PC-3 (cell line): ENCODE results near the gene ZNF148.

Experiments
- EZH2 ChIP-seq: fragments of 300-600 bp; sonication (generic); IDR thresholded peaks from one replicate; pipeline ENCODE4 v1.6.1; 2017; ENCODE audit warnings: antibody characterized with exemption, mild to moderate bottlenecking, low read length; ENCODE audit not compliant: unreplicated experiment
- EZH2phosphoT487 ChIP-seq: fragments of 300-600 bp; sonication (generic); IDR thresholded peaks from 2 replicates; pipeline ENCODE4 v1.6.1; 2018; ENCODE audit warnings: mild to moderate bottlenecking, antibody characterized with exemption, low read length, borderline replicate concordance
- TF ChIP-seq, protein P1 (sequence below): fragments of 300-600 bp; sonication (generic); conservative IDR thresholded peaks from 2 replicates; pipeline ENCODE4 v1.5.1; 2017; ENCODE audit warnings: antibody characterized with exemption, low read depth, mild to moderate bottlenecking, low read length

DNA sequence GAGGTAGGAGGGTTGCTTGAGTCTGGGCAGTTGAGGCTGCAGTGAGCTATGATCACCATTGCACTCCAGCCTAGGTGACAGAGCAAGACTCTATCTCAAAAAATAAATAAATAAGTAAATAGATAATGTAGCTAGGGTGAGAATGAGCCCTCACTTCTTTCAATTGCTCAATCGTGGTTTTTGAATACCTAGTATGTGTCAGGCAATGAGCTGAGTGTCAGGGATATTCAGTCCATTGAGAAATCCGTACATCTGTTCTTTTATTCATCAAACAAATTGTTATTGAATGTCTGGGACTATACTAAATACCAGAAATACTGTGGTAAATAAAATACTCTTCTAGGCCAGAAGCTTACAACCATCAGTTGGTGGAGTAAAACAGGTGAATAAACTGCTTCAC is 6.2 kb upstream of the ZNF148 start:
- TF ChIP-seq, protein P1, sequence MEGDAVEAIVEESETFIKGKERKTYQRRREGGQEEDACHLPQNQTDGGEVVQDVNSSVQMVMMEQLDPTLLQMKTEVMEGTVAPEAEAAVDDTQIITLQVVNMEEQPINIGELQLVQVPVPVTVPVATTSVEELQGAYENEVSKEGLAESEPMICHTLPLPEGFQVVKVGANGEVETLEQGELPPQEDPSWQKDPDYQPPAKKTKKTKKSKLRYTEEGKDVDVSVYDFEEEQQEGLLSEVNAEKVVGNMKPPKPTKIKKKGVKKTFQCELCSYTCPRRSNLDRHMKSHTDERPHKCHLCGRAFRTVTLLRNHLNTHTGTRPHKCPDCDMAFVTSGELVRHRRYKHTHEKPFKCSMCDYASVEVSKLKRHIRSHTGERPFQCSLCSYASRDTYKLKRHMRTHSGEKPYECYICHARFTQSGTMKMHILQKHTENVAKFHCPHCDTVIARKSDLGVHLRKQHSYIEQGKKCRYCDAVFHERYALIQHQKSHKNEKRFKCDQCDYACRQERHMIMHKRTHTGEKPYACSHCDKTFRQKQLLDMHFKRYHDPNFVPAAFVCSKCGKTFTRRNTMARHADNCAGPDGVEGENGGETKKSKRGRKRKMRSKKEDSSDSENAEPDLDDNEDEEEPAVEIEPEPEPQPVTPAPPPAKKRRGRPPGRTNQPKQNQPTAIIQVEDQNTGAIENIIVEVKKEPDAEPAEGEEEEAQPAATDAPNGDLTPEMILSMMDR: no peak
- TF ChIP-seq EZH2 (no peak), EZH2phosphoT487 (no peak)
